PC-9 (cell line): ENCODE measurements around the gene PCDHGA5. TPM values are rescaled to one million over a fixed set of nuclear protein-coding genes. Genes with fewer than 3 reads are reported as not detected.
A peak's percentile ranks its signal among the peaks of the same experiment; 100 is the strongest.

Source experiments
- BruUV-seq: library from RNA; stranded (reverse); fragments of 400-500 nt; replicated peaks from 2 replicates; lab custom pipeline; 2021; lab: Mats Ljungman, UMichigan
- CTCF ChIA-PET: fragments of 300-600 bp; sonication (Branson Sonifier 250); formaldehyde crosslinking; loops from one replicate; lab custom pipeline; 2022; ENCODE audit warnings: antibody characterized with exemption; lab: Charles Lee
- POLR2A ChIA-PET: fragments of 300-600 bp; sonication (Branson Sonifier 250); formaldehyde crosslinking; loops from one replicate; lab custom pipeline; 2022; ENCODE audit warnings: antibody characterized with exemption; ENCODE audit not compliant: unreplicated experiment; lab: Charles Lee
- DNase-seq, 2 experiments: peaks; one replicate each; pipeline versions ENCODE4 v3.0.0 to v3.0.0-alpha.2; 2015 to 2022; ENCODE audit warnings: mixed read lengths in 1 of 2
- H2AFZ ChIP-seq: fragments of 200-600 bp; sonication (generic); 2 replicates; pipeline ENCODE4 v1.8.1; 2017; ENCODE audit warnings: antibody characterized with exemption
- H3F3A ChIP-seq: fragments of 200-600 bp; sonication (generic); 2 replicates; pipeline ENCODE4 v1.8.1; 2017; ENCODE audit warnings: antibody characterized with exemption, mild to moderate bottlenecking, low read depth; ENCODE audit not compliant: insufficient read depth
- H3K27ac ChIP-seq: fragments of 200-600 bp; sonication (generic); 2 replicates; pipeline ENCODE4 v1.6.1; 2016; ENCODE audit warnings: mixed run types
- H3K27me3 ChIP-seq: fragments of 200-600 bp; sonication (generic); 2 replicates; pipeline ENCODE4 v1.6.1; 2016; ENCODE audit warnings: low read depth, mixed run types; ENCODE audit not compliant: insufficient read depth
- H3K36me3 ChIP-seq: fragments of 200-600 bp; sonication (generic); 2 replicates; pipeline ENCODE4 v1.6.1; 2016; ENCODE audit warnings: low read depth, mixed run types
- H3K4me1 ChIP-seq: fragments of 200-600 bp; sonication (generic); replicated peaks from 2 replicates; pipeline ENCODE4 v1.6.1; 2016; ENCODE audit warnings: mixed run types; ENCODE audit not compliant: insufficient read depth
- H3K4me2 ChIP-seq: fragments of 200-600 bp; sonication (generic); 2 replicates; pipeline ENCODE4 v1.6.1; 2017; ENCODE audit warnings: mixed run types
- H3K4me3 ChIP-seq: fragments of 200-600 bp; sonication (generic); 2 replicates; pipeline ENCODE4 v1.6.1; 2016; ENCODE audit warnings: mixed run types
- H3K79me2 ChIP-seq: fragments of 200-600 bp; sonication (generic); 2 replicates; pipeline ENCODE4 v1.6.1; 2017; ENCODE audit warnings: low read depth, mixed run types
- H3K9me2 ChIP-seq: fragments of 200-600 bp; sonication (generic); 2 replicates; pipeline ENCODE4 v1.8.1; 2017; ENCODE audit warnings: mild to moderate bottlenecking; ENCODE audit not compliant: insufficient read depth
- H3K9me3 ChIP-seq: fragments of 200-600 bp; sonication (generic); 2 replicates; pipeline ENCODE4 v1.8.1; 2016; ENCODE audit warnings: low read depth; ENCODE audit not compliant: insufficient read depth
- H4K20me1 ChIP-seq: fragments of 200-600 bp; sonication (generic); 2 replicates; pipeline ENCODE4 v1.8.1; 2017; ENCODE audit not compliant: insufficient read depth
- EZH2 ChIP-seq: fragments of 200-600 bp; sonication (generic); IDR thresholded peaks from 2 replicates; pipeline ENCODE4 v1.8.0; 2017; ENCODE audit warnings: antibody characterized with exemption, low read depth
- intact Hi-C: fragments of 100-400 bp; cut with micrococcal nuclease; formaldehyde crosslinking; loops from one replicate; pipeline ENCODE4 v1.10.0; 2022; ENCODE audit not compliant: unreplicated experiment
- total RNA-seq: library from RNA; stranded (reverse); gene quantifications from 2 replicates; pipeline ENCODE4 v1.2.3, GENCODE V29; 2021
- TF ChIP-seq, protein P1 (sequence below): fragments of 200-600 bp; sonication (generic); conservative IDR thresholded peaks from 2 replicates; pipeline ENCODE4 v1.6.1; 2017; ENCODE audit warnings: mixed run types, antibody characterized with exemption, mild to moderate bottlenecking, moderate library complexity

PCDHGA5 gene
- total RNA-seq, 1 experiment from 2014 or later, result 0.13 TPM

- no peaks in the 10 kb centered on the region for H3K79me2 ChIP-seq
- intact Hi-C loops, result no loop called here
- no peak within 1 kb of the TSS for H3K27ac ChIP-seq
- H3K36me3 ChIP-seq, result no peaks in the 10 kb centered on the region
- no peak for DNase-seq
- no peak for TF ChIP-seq EZH2
- TF ChIP-seq, protein P1, sequence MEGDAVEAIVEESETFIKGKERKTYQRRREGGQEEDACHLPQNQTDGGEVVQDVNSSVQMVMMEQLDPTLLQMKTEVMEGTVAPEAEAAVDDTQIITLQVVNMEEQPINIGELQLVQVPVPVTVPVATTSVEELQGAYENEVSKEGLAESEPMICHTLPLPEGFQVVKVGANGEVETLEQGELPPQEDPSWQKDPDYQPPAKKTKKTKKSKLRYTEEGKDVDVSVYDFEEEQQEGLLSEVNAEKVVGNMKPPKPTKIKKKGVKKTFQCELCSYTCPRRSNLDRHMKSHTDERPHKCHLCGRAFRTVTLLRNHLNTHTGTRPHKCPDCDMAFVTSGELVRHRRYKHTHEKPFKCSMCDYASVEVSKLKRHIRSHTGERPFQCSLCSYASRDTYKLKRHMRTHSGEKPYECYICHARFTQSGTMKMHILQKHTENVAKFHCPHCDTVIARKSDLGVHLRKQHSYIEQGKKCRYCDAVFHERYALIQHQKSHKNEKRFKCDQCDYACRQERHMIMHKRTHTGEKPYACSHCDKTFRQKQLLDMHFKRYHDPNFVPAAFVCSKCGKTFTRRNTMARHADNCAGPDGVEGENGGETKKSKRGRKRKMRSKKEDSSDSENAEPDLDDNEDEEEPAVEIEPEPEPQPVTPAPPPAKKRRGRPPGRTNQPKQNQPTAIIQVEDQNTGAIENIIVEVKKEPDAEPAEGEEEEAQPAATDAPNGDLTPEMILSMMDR, result peak; percentile 63
- H3K9me3 ChIP-seq, result peaks cover 7% of the 10 kb centered on the region; the same call in 1 of the 2 replicates
- H3K9me2 ChIP-seq, result no peaks in the 10 kb centered on the region
- no peaks in the 10 kb centered on the region for H3F3A ChIP-seq
- no TSS peak for BruUV-seq
- no peaks in the 10 kb centered on the region for H4K20me1 ChIP-seq
- no peak within 1 kb of the TSS; the same call in 1 of the 2 replicates for H3K4me3 ChIP-seq
- no peaks in the 10 kb centered on the region for H3K4me1 ChIP-seq
- H3K4me2 ChIP-seq, result peak within 1 kb of the TSS; percentile 52
- H3K27me3 ChIP-seq, result peaks cover 14% of the 10 kb centered on the region
- POLR2A ChIA-PET, result no interaction called here
- CTCF ChIA-PET, result interaction anchor here (1.3 kb wide), 1 partner anchor 40 kb away, joined by 4 read pairs; the partner anchor contains the start of gene TAF7
- H2AFZ ChIP-seq, result peak within 1 kb of the TSS; percentile 66
These were observed 4.1 kb upstream of the PCDHGA5 start, which contains the start of gene PCDHGB2 for GRCh38 chr5:141359790-141360426. Gene PCDHGB2 (plus strand): TSS chr5:141359994. CDS start chr5:141360136, 142 bp downstream.

DNA sequence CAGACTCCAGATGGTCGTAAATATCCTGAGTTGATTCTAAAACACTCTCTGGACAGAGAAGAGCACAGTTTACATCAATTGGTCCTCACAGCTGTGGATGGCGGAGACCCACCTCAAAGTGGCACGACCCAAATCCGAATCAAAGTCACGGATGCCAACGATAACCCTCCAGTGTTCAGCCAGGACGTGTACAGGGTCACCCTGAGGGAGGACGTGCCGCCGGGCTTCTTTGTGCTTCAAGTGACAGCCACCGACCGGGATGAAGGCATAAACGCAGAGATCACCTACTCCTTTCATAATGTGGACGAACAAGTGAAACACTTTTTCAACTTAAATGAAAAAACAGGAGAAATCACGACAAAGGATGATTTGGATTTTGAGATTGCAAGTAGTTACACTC, 3.3 kb upstream of the PCDHGA5 start:
- no peak overlapping the region for H2AFZ ChIP-seq
- BruUV-seq, result no TSS peak
- H3K27me3 ChIP-seq, result peaks cover 19% of the 10 kb centered on the region
- H3K4me3 ChIP-seq, result no peak overlapping the region
- no peak for DNase-seq
- H3K27ac ChIP-seq, result no peak overlapping the region
- no peaks in the 10 kb centered on the region for H4K20me1 ChIP-seq
- no peaks in the 10 kb centered on the region for H3K36me3 ChIP-seq
- no peaks in the 10 kb centered on the region for H3K4me1 ChIP-seq
- ChIA-PET CTCF (interaction anchor here (1.3 kb wide), 1 partner anchor 40 kb away, joined by 4 read pairs; the partner anchor contains the start of gene TAF7), POLR2A (no interaction called here)
- TF ChIP-seq, protein P1, result no peak
- no peak for TF ChIP-seq EZH2
- peaks cover 7% of the 10 kb centered on the region; the same call in 1 of the 2 replicates for H3K9me3 ChIP-seq
- no peak overlapping the region for H3K4me2 ChIP-seq
- no peaks in the 10 kb centered on the region for H3F3A ChIP-seq
- H3K79me2 ChIP-seq, result no peaks in the 10 kb centered on the region
- intact Hi-C loops, result no loop called here
- no peaks in the 10 kb centered on the region for H3K9me2 ChIP-seq

- H3K9me2 ChIP-seq, result no peaks in the 10 kb centered on the region
- H3F3A ChIP-seq, result no peaks in the 10 kb centered on the region
- intact Hi-C loops, result no loop called here
- POLR2A ChIA-PET, result no interaction called here
- H3K4me2 ChIP-seq, result no peak overlapping the region
- no peaks in the 10 kb centered on the region for H3K36me3 ChIP-seq
- no peaks in the 10 kb centered on the region for H3K79me2 ChIP-seq
- no peak overlapping the region for H2AFZ ChIP-seq
- no peaks in the 10 kb centered on the region for H3K4me1 ChIP-seq
- no TSS peak for BruUV-seq
- no peak overlapping the region for H3K4me3 ChIP-seq
- CTCF ChIA-PET, result no interaction called here
- no peak overlapping the region for H3K27ac ChIP-seq
- H3K9me3 ChIP-seq, result peaks cover 9% of the 10 kb centered on the region; the same call in 1 of the 2 replicates
- H4K20me1 ChIP-seq, result no peaks in the 10 kb centered on the region
- H3K27me3 ChIP-seq, result peaks cover 35% of the 10 kb centered on the region
- TF ChIP-seq, protein P1, result no peak
- no peak for TF ChIP-seq EZH2
- DNase-seq, result no peak
These were observed 1.2 kb upstream of the PCDHGA5 start for GRCh38 chr5:141362719-141363118.
